Measurements from ENCODE around the gene SENP2. TPM values are rescaled to one million over a fixed set of nuclear protein-coding genes. Genes with fewer than 3 reads are reported as not detected.
A peak's percentile ranks its signal among the peaks of the same experiment; 100 is the strongest.

Gene SENP2
- total RNA-seq, 1 experiment from 2014 or later, result 56.9 TPM

- ATAC-seq, result no peak
- Mint-ChIP-seq H3K27ac (no peak overlapping the region), H3K4me1 (peaks cover 38% of the 10 kb centered on the region), H3K27me3 (ENCODE audit: low read depth) (peaks cover 16% of the 10 kb centered on the region; the same call in 1 of the 2 replicates), H3K4me3 (0 out of 2 replicates have a peak overlapping the region, but pooled peaks have one; percentile 62), H3K36me3 (no peaks in the 10 kb centered on the region), H3K9me3 (no peaks in the 10 kb centered on the region)
- no peak for DNase-seq (ENCODE audit: low spot score)
- TF ChIP-seq GRHL2 (CRISPR knock-in tag; IDR thresholded peaks at IDR 0.05; ENCODE audit: insufficient replicate concordance, severe bottlenecking) (no peak), SMAD4 (CRISPR knock-in tag; IDR thresholded peaks at IDR 0.05) (no peak), USF1 (CRISPR knock-in tag; IDR thresholded peaks at IDR 0.05) (no peak), ZBTB21 (CRISPR knock-in tag; IDR thresholded peaks at IDR 0.05; ENCODE audit: borderline replicate concordance) (no peak), ZNF512 (CRISPR knock-in tag; IDR thresholded peaks at IDR 0.05; ENCODE audit: borderline replicate concordance) (no peak), ZNF396 (CRISPR knock-in tag; IDR thresholded peaks at IDR 0.05; ENCODE audit: borderline replicate concordance) (no peak)
- TF ChIP-seq, protein P1, sequence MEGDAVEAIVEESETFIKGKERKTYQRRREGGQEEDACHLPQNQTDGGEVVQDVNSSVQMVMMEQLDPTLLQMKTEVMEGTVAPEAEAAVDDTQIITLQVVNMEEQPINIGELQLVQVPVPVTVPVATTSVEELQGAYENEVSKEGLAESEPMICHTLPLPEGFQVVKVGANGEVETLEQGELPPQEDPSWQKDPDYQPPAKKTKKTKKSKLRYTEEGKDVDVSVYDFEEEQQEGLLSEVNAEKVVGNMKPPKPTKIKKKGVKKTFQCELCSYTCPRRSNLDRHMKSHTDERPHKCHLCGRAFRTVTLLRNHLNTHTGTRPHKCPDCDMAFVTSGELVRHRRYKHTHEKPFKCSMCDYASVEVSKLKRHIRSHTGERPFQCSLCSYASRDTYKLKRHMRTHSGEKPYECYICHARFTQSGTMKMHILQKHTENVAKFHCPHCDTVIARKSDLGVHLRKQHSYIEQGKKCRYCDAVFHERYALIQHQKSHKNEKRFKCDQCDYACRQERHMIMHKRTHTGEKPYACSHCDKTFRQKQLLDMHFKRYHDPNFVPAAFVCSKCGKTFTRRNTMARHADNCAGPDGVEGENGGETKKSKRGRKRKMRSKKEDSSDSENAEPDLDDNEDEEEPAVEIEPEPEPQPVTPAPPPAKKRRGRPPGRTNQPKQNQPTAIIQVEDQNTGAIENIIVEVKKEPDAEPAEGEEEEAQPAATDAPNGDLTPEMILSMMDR (IDR thresholded peaks at IDR 0.05), result no peak
- TF ChIP-seq, protein P2, sequence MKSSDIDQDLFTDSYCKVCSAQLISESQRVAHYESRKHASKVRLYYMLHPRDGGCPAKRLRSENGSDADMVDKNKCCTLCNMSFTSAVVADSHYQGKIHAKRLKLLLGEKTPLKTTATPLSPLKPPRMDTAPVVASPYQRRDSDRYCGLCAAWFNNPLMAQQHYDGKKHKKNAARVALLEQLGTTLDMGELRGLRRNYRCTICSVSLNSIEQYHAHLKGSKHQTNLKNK (CRISPR knock-in tag; IDR thresholded peaks at IDR 0.05), result no peak
- TF ChIP-seq, protein P3, sequence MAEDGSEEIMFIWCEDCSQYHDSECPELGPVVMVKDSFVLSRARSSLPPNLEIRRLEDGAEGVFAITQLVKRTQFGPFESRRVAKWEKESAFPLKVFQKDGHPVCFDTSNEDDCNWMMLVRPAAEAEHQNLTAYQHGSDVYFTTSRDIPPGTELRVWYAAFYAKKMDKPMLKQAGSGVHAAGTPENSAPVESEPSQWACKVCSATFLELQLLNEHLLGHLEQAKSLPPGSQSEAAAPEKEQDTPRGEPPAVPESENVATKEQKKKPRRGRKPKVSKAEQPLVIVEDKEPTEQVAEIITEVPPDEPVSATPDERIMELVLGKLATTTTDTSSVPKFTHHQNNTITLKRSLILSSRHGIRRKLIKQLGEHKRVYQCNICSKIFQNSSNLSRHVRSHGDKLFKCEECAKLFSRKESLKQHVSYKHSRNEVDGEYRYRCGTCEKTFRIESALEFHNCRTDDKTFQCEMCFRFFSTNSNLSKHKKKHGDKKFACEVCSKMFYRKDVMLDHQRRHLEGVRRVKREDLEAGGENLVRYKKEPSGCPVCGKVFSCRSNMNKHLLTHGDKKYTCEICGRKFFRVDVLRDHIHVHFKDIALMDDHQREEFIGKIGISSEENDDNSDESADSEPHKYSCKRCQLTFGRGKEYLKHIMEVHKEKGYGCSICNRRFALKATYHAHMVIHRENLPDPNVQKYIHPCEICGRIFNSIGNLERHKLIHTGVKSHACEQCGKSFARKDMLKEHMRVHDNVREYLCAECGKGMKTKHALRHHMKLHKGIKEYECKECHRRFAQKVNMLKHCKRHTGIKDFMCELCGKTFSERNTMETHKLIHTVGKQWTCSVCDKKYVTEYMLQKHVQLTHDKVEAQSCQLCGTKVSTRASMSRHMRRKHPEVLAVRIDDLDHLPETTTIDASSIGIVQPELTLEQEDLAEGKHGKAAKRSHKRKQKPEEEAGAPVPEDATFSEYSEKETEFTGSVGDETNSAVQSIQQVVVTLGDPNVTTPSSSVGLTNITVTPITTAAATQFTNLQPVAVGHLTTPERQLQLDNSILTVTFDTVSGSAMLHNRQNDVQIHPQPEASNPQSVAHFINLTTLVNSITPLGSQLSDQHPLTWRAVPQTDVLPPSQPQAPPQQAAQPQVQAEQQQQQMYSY (CRISPR knock-in tag; IDR thresholded peaks at IDR 0.05), result no peak
- POLR2A ChIA-PET, result no interaction called here
- CTCF ChIA-PET, result interaction anchor here (0.6 to 4.0 kb wide), 29 partner anchors 13 to 407 kb away, joined by 3 to 76 read pairs (median 5); partner anchors contain the start of genes SENP2 and TMEM41A
These were observed 26.4 kb upstream of the SENP2 start for GRCh38 chr3:185559706-185560090.

- ChIA-PET CTCF (interaction anchor here (1.6 to 4.0 kb wide), 3 partner anchors 14 to 211 kb away, joined by 3 to 76 read pairs (median 10); no protein-coding TSS in a partner anchor), POLR2A (no interaction called here)
- Mint-ChIP-seq H3K4me3 (no peak overlapping the region), H3K27ac (no peak overlapping the region), H3K27me3 (ENCODE audit: low read depth) (peaks cover 16% of the 10 kb centered on the region; the same call in 1 of the 2 replicates), H3K9me3 (no peaks in the 10 kb centered on the region), H3K36me3 (no peaks in the 10 kb centered on the region), H3K4me1 (peaks cover 38% of the 10 kb centered on the region)
- DNase-seq (ENCODE audit: low spot score), result no peak
- TF ChIP-seq, protein P4, sequence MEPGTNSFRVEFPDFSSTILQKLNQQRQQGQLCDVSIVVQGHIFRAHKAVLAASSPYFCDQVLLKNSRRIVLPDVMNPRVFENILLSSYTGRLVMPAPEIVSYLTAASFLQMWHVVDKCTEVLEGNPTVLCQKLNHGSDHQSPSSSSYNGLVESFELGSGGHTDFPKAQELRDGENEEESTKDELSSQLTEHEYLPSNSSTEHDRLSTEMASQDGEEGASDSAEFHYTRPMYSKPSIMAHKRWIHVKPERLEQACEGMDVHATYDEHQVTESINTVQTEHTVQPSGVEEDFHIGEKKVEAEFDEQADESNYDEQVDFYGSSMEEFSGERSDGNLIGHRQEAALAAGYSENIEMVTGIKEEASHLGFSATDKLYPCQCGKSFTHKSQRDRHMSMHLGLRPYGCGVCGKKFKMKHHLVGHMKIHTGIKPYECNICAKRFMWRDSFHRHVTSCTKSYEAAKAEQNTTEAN (CRISPR knock-in tag; IDR thresholded peaks at IDR 0.05), result no peak
- TF ChIP-seq FOXK1 (CRISPR knock-in tag; IDR thresholded peaks at IDR 0.05), result no peak
- TF ChIP-seq, protein P5, sequence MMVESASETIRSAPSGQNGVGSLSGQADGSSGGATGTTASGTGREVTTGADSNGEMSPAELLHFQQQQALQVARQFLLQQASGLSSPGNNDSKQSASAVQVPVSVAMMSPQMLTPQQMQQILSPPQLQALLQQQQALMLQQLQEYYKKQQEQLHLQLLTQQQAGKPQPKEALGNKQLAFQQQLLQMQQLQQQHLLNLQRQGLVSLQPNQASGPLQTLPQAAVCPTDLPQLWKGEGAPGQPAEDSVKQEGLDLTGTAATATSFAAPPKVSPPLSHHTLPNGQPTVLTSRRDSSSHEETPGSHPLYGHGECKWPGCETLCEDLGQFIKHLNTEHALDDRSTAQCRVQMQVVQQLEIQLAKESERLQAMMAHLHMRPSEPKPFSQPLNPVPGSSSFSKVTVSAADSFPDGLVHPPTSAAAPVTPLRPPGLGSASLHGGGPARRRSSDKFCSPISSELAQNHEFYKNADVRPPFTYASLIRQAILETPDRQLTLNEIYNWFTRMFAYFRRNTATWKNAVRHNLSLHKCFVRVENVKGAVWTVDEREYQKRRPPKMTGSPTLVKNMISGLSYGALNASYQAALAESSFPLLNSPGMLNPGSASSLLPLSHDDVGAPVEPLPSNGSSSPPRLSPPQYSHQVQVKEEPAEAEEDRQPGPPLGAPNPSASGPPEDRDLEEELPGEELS (CRISPR knock-in tag; IDR thresholded peaks at IDR 0.05), result no peak
- TF ChIP-seq CDX4 (CRISPR knock-in tag; IDR thresholded peaks at IDR 0.05; ENCODE audit: borderline replicate concordance), result no peak
- TF ChIP-seq EMX1 (CRISPR knock-in tag; IDR thresholded peaks at IDR 0.05), result no peak
- TF ChIP-seq CREB1 (CRISPR knock-in tag; IDR thresholded peaks at IDR 0.05), result no peak
- ATAC-seq, result peak; percentile 34
These were observed 25.4 kb upstream of the SENP2 start for GRCh38 chr3:185560676-185561075.
